PC-9 (cell line): ENCODE results near the gene GALM. TPM values are rescaled to one million over a fixed set of nuclear protein-coding genes. Genes with fewer than 3 reads are reported as not detected.

ENCODE experiments used
- BruUV-seq: library from RNA; stranded (reverse); fragments of 400-500 nt; replicated peaks from 2 replicates; lab custom pipeline; 2021; lab: Mats Ljungman, UMichigan
- CTCF ChIA-PET: fragments of 300-600 bp; sonication (Branson Sonifier 250); formaldehyde crosslinking; loops from one replicate; lab custom pipeline; 2022; ENCODE audit warnings: antibody characterized with exemption; lab: Charles Lee
- POLR2A ChIA-PET: fragments of 300-600 bp; sonication (Branson Sonifier 250); formaldehyde crosslinking; loops from one replicate; lab custom pipeline; 2022; ENCODE audit warnings: antibody characterized with exemption; ENCODE audit not compliant: unreplicated experiment; lab: Charles Lee
- DNase-seq, 2 experiments: peaks; one replicate each; pipeline versions ENCODE4 v3.0.0 to v3.0.0-alpha.2; 2015 to 2022; ENCODE audit warnings: mixed read lengths in 1 of 2
- H2AFZ ChIP-seq: fragments of 200-600 bp; sonication (generic); 2 replicates; pipeline ENCODE4 v1.8.1; 2017; ENCODE audit warnings: antibody characterized with exemption
- H3F3A ChIP-seq: fragments of 200-600 bp; sonication (generic); 2 replicates; pipeline ENCODE4 v1.8.1; 2017; ENCODE audit warnings: antibody characterized with exemption, mild to moderate bottlenecking, low read depth; ENCODE audit not compliant: insufficient read depth
- H3K27ac ChIP-seq: fragments of 200-600 bp; sonication (generic); 2 replicates; pipeline ENCODE4 v1.6.1; 2016; ENCODE audit warnings: mixed run types
- H3K27me3 ChIP-seq: fragments of 200-600 bp; sonication (generic); 2 replicates; pipeline ENCODE4 v1.6.1; 2016; ENCODE audit warnings: low read depth, mixed run types; ENCODE audit not compliant: insufficient read depth
- H3K36me3 ChIP-seq: fragments of 200-600 bp; sonication (generic); 2 replicates; pipeline ENCODE4 v1.6.1; 2016; ENCODE audit warnings: low read depth, mixed run types
- H3K4me1 ChIP-seq: fragments of 200-600 bp; sonication (generic); replicated peaks from 2 replicates; pipeline ENCODE4 v1.6.1; 2016; ENCODE audit warnings: mixed run types; ENCODE audit not compliant: insufficient read depth
- H3K4me2 ChIP-seq: fragments of 200-600 bp; sonication (generic); 2 replicates; pipeline ENCODE4 v1.6.1; 2017; ENCODE audit warnings: mixed run types
- H3K4me3 ChIP-seq: fragments of 200-600 bp; sonication (generic); 2 replicates; pipeline ENCODE4 v1.6.1; 2016; ENCODE audit warnings: mixed run types
- H3K79me2 ChIP-seq: fragments of 200-600 bp; sonication (generic); 2 replicates; pipeline ENCODE4 v1.6.1; 2017; ENCODE audit warnings: low read depth, mixed run types
- H3K9me2 ChIP-seq: fragments of 200-600 bp; sonication (generic); 2 replicates; pipeline ENCODE4 v1.8.1; 2017; ENCODE audit warnings: mild to moderate bottlenecking; ENCODE audit not compliant: insufficient read depth
- H3K9me3 ChIP-seq: fragments of 200-600 bp; sonication (generic); 2 replicates; pipeline ENCODE4 v1.8.1; 2016; ENCODE audit warnings: low read depth; ENCODE audit not compliant: insufficient read depth
- H4K20me1 ChIP-seq: fragments of 200-600 bp; sonication (generic); 2 replicates; pipeline ENCODE4 v1.8.1; 2017; ENCODE audit not compliant: insufficient read depth
- EZH2 ChIP-seq: fragments of 200-600 bp; sonication (generic); IDR thresholded peaks from 2 replicates; pipeline ENCODE4 v1.8.0; 2017; ENCODE audit warnings: antibody characterized with exemption, low read depth
- intact Hi-C: fragments of 100-400 bp; cut with micrococcal nuclease; formaldehyde crosslinking; loops from one replicate; pipeline ENCODE4 v1.10.0; 2022; ENCODE audit not compliant: unreplicated experiment
- total RNA-seq: library from RNA; stranded (reverse); gene quantifications from 2 replicates; pipeline ENCODE4 v1.2.3, GENCODE V29; 2021
- TF ChIP-seq, protein P1 (sequence below): fragments of 200-600 bp; sonication (generic); conservative IDR thresholded peaks from 2 replicates; pipeline ENCODE4 v1.6.1; 2017; ENCODE audit warnings: mixed run types, antibody characterized with exemption, mild to moderate bottlenecking, moderate library complexity

Gene GALM
- total RNA-seq, 1 experiment from 2014 or later = 27.7 TPM

DNA sequence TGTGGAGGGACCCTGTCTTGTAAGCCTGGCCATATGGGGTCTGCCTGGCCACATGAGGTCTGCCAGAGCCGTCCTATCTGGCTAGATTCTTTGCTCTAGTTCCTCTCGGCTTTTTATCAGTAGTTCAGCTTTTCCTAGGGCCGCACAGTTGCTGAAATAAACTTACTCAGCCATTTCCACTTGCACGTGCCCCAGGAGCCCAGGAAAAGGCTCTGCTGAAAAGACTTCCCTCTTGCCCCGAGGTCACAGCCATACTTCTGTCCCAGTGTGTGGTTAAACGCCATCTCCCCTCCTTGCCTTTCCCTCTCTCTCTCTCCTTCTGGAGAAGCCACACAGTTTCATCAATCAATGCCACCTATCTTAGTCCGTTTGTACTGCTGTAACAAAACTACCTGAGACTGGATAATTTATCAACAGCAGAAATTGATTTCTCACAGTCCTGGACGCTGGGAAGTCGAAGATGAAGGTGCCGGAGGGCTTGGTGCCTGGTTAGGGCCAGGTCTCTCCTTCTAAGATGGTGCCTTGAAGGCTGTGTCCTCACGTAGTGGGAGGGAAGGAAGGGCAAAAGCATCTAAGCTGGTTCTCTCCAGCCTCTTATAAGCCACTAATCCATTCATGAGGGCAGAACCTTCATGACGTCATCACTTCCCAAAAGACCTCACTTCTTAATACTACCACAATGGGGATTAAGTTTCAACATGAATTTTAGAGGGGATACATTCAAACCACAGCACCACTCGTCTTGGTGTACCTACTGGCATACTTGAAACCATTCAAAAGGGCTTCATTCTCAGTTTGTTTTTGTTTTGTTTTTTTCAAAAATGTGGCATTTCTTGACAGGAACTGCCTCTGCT lies 11.2 kb upstream of the GALM start:
- CTCF ChIA-PET = interaction anchor here (0.6 kb wide), 1 partner anchor 43 kb away, joined by 3 read pairs; no protein-coding TSS in a partner anchor
- POLR2A ChIA-PET = no interaction called here

GRCh38 chr2:38655441-38655840 lies 10.5 kb upstream of the GALM start:
- Histone ChIP-seq H2AFZ (no peak overlapping the region), H3K4me2 (no peak overlapping the region), H3K9me3 (no peaks in the 10 kb centered on the region), H3K36me3 (no peaks in the 10 kb centered on the region), H3K27me3 (no peaks in the 10 kb centered on the region), H3K9me2 (no peaks in the 10 kb centered on the region), H3K27ac (no peak overlapping the region), H3K4me1 (no peaks in the 10 kb centered on the region), H3K79me2 (no peaks in the 10 kb centered on the region), H3K4me3 (no peak overlapping the region), H4K20me1 (no peaks in the 10 kb centered on the region), H3F3A (no peaks in the 10 kb centered on the region)
- BruUV-seq = no TSS peak
- intact Hi-C loops = no loop called here
- POLR2A ChIA-PET = no interaction called here
- TF ChIP-seq EZH2 = no peak
- TF ChIP-seq, protein P1, sequence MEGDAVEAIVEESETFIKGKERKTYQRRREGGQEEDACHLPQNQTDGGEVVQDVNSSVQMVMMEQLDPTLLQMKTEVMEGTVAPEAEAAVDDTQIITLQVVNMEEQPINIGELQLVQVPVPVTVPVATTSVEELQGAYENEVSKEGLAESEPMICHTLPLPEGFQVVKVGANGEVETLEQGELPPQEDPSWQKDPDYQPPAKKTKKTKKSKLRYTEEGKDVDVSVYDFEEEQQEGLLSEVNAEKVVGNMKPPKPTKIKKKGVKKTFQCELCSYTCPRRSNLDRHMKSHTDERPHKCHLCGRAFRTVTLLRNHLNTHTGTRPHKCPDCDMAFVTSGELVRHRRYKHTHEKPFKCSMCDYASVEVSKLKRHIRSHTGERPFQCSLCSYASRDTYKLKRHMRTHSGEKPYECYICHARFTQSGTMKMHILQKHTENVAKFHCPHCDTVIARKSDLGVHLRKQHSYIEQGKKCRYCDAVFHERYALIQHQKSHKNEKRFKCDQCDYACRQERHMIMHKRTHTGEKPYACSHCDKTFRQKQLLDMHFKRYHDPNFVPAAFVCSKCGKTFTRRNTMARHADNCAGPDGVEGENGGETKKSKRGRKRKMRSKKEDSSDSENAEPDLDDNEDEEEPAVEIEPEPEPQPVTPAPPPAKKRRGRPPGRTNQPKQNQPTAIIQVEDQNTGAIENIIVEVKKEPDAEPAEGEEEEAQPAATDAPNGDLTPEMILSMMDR = no peak
- CTCF ChIA-PET = no interaction called here
- no peak for DNase-seq

More for the DNA sequence above, 11.2 kb upstream of the GALM start:
- intact Hi-C loops = no loop called here
- H3K79me2 ChIP-seq = no peaks in the 10 kb centered on the region
- H3F3A ChIP-seq = no peaks in the 10 kb centered on the region
- no peak overlapping the region for H3K4me2 ChIP-seq
- H3K4me1 ChIP-seq = no peaks in the 10 kb centered on the region
- DNase-seq = no peak
- TF ChIP-seq, protein P1 = no peak
- TF ChIP-seq EZH2 = no peak
- H3K36me3 ChIP-seq = no peaks in the 10 kb centered on the region
- no peaks in the 10 kb centered on the region for H3K9me2 ChIP-seq
- no peak overlapping the region for H2AFZ ChIP-seq
- H3K27me3 ChIP-seq = no peaks in the 10 kb centered on the region
- H3K27ac ChIP-seq = no peak overlapping the region
- no TSS peak for BruUV-seq
- no peak overlapping the region for H3K4me3 ChIP-seq
- H4K20me1 ChIP-seq = no peaks in the 10 kb centered on the region
- H3K9me3 ChIP-seq = no peaks in the 10 kb centered on the region

- Histone ChIP-seq H3K36me3 (no peaks in the 10 kb centered on the region), H3F3A (no peaks in the 10 kb centered on the region), H3K79me2 (no peaks in the 10 kb centered on the region), H2AFZ (no peak overlapping the region), H3K27me3 (no peaks in the 10 kb centered on the region), H3K27ac (no peak overlapping the region), H3K4me1 (no peaks in the 10 kb centered on the region), H3K4me3 (no peak overlapping the region), H4K20me1 (no peaks in the 10 kb centered on the region), H3K9me3 (no peaks in the 10 kb centered on the region), H3K9me2 (no peaks in the 10 kb centered on the region), H3K4me2 (no peak overlapping the region)
- POLR2A ChIA-PET = no interaction called here
- DNase-seq = no peak
- no TSS peak for BruUV-seq
- intact Hi-C loops = no loop called here
- TF ChIP-seq, protein P1 = no peak
- TF ChIP-seq EZH2 = no peak
- CTCF ChIA-PET = no interaction called here
These were observed 8.9 kb upstream of the GALM start for GRCh38 chr2:38656866-38657480.
